Naive thymus-derived CD8-positive, alpha-beta T cell (primary cell): ENCODE data around the gene PM20D2. TPM values are rescaled to one million over a fixed set of nuclear protein-coding genes. Genes with fewer than 3 reads are reported as not detected.

Experiments
- ATAC-seq, 2 donors: fragments of 150-1000 bp; cut with Tn5 transposase in 1 of 2; sonication (Bioruptor Pico), chemical (Tn5 transposase) in 1 of 2; 1 replicate in 1 of 2; 2 replicates in 1 of 2; pipeline ENCODE4 v1.10.0; 2021; ENCODE audit warnings: mild to moderate bottlenecking in 2 of 2, moderate library complexity in 2 of 2
- POLR2A ChIA-PET: fragments of 350-600 bp; sonication (Branson Sonifier 250); formaldehyde crosslinking; loops from one replicate; lab custom pipeline; 2021; ENCODE audit warnings: antibody characterized with exemption; lab: Charles Lee
- DNase-seq, 10 donors: peaks; one replicate each; pipeline versions ENCODE4 v3.0.0 to v3.0.0-alpha.2; 2020 to 2022
- H3K27ac Mint-ChIP-seq, 10 donors: one replicate each; pipeline ENCODE4 v1.8.0; 2020 to 2022; ENCODE audit warnings: mild to moderate bottlenecking in 10 of 10, mixed read lengths in 10 of 10, moderate library complexity in 4 of 10, inconsistent platforms in 1 of 10
- H3K27me3 Mint-ChIP-seq, 5 donors: one replicate each; pipeline ENCODE4 v1.8.0; 2021 to 2022; ENCODE audit warnings: mixed read lengths in 5 of 5
- H3K36me3 Mint-ChIP-seq, 3 donors: one replicate each; pipeline ENCODE4 v1.8.0; 2020 to 2022; ENCODE audit warnings: mixed read lengths in 3 of 3, mild to moderate bottlenecking in 2 of 3, inconsistent platforms in 1 of 3
- H3K4me1 Mint-ChIP-seq, 4 donors: one replicate each; pipeline ENCODE4 v1.8.0; 2021 to 2022; ENCODE audit warnings: mixed read lengths in 4 of 4
- H3K4me3 Mint-ChIP-seq, 10 donors: one replicate each; pipeline ENCODE4 v1.8.0; 2020 to 2022; ENCODE audit warnings: mild to moderate bottlenecking in 10 of 10, mixed read lengths in 10 of 10, moderate library complexity in 6 of 10, inconsistent platforms in 1 of 10
- H3K9me3 Mint-ChIP-seq, 9 donors: one replicate each; pipeline ENCODE4 v1.8.0; 2020 to 2022; ENCODE audit warnings: mixed read lengths in 9 of 9, mild to moderate bottlenecking in 3 of 9, inconsistent platforms in 1 of 9, moderate library complexity in 1 of 9
- polyA plus RNA-seq, 3 donors: library from polyadenylated mRNA; unstranded; fragments of 300-500 nt; fragmentation: Illumina TruSeq; gene quantifications; one replicate each; pipeline ENCODE4 v1.2.3, GENCODE V29; 2021
- total RNA-seq, 8 experiments: library from RNA in 2 of 8; stranded (reverse) in 2 of 8; gene quantifications; one replicate each; pipeline ENCODE4 v1.2.3 and lab custom pipeline; 2021 to 2026

Gene PM20D2
- total and polyA plus RNA-seq, 5 experiments from 2014 or later: 8.9 to 13.3 (median 11.9) TPM

- H3K9me3 Mint-ChIP-seq: peaks cover 0 to 14% (median 5%) of the 10 kb centered on the region in 9 donors
- no peak for ATAC-seq
- H3K36me3 Mint-ChIP-seq: peaks cover 0 to 6% (median 6%) of the 10 kb centered on the region in 3 donors
- H3K4me3 Mint-ChIP-seq: no peak overlapping the region
- no peaks in the 10 kb centered on the region for H3K4me1 Mint-ChIP-seq
- no peak overlapping the region for H3K27ac Mint-ChIP-seq
- POLR2A ChIA-PET: no interaction called here
- no peaks in the 10 kb centered on the region for H3K27me3 Mint-ChIP-seq
- no peak for DNase-seq
These were observed 14.3 kb upstream of the PM20D2 start for GRCh38 chr6:89131599-89131998.

- Mint-ChIP-seq H3K27me3 (no peaks in the 10 kb centered on the region), H3K4me1 (no peaks in the 10 kb centered on the region), H3K9me3 (peaks cover 0 to 12% (median 5%) of the 10 kb centered on the region in 9 donors), H3K36me3 (peaks cover 0 to 6% (median 6%) of the 10 kb centered on the region in 3 donors), H3K27ac (no peak overlapping the region), H3K4me3 (no peak overlapping the region)
- ATAC-seq (no peak), DNase-seq (no peak)
- POLR2A ChIA-PET: no interaction called here
These were observed 13.8 kb upstream of the PM20D2 start for GRCh38 chr6:89132057-89132456.

- Mint-ChIP-seq H3K27me3 (no peaks in the 10 kb centered on the region), H3K27ac (no peak overlapping the region), H3K36me3 (no peaks in the 10 kb centered on the region), H3K4me1 (no peaks in the 10 kb centered on the region), H3K4me3 (no peak overlapping the region), H3K9me3 (no peaks in the 10 kb centered on the region)
- POLR2A ChIA-PET: no interaction called here
- ATAC-seq (no peak), DNase-seq (no peak)
These were observed 11.9 kb upstream of the PM20D2 start for GRCh38 chr6:89133981-89134380.

- Mint-ChIP-seq H3K9me3 (no peaks in the 10 kb centered on the region), H3K27ac (no peak overlapping the region), H3K4me1 (no peaks in the 10 kb centered on the region), H3K36me3 (no peaks in the 10 kb centered on the region), H3K27me3 (no peaks in the 10 kb centered on the region), H3K4me3 (no peak overlapping the region)
- POLR2A ChIA-PET: no interaction called here
- no peak for DNase-seq
- ATAC-seq: no peak
These were observed 11.1 kb upstream of the PM20D2 start for GRCh38 chr6:89134723-89135122.

- H3K4me1 Mint-ChIP-seq: peaks cover 0 to 2% (median 0%) of the 10 kb centered on the region in 4 donors
- no peak overlapping the region for H3K27ac Mint-ChIP-seq
- no peaks in the 10 kb centered on the region for H3K36me3 Mint-ChIP-seq
- POLR2A ChIA-PET: interaction anchor here (0.7 kb wide), 1 partner anchor 345 kb away, joined by 3 read pairs; no protein-coding TSS in a partner anchor
- DNase-seq: no peak
- no peaks in the 10 kb centered on the region for H3K9me3 Mint-ChIP-seq
- ATAC-seq: no peak
- no peaks in the 10 kb centered on the region for H3K27me3 Mint-ChIP-seq
- no peak overlapping the region for H3K4me3 Mint-ChIP-seq
These were observed 7.7 kb upstream of the PM20D2 start for GRCh38 chr6:89138173-89138572.

- H3K9me3 Mint-ChIP-seq: no peaks in the 10 kb centered on the region
- no peaks in the 10 kb centered on the region for H3K36me3 Mint-ChIP-seq
- H3K4me1 Mint-ChIP-seq: peaks cover 0 to 4% (median 3%) of the 10 kb centered on the region in 4 donors
- no peaks in the 10 kb centered on the region for H3K27me3 Mint-ChIP-seq
- DNase-seq (no peak), ATAC-seq (no peak)
- POLR2A ChIA-PET: no interaction called here
- no peak overlapping the region for H3K27ac Mint-ChIP-seq
- no peak overlapping the region for H3K4me3 Mint-ChIP-seq
These were observed 6.1 kb upstream of the PM20D2 start for GRCh38 chr6:89139509-89140346.

- POLR2A ChIA-PET: no interaction called here
- H3K27me3 Mint-ChIP-seq: no peaks in the 10 kb centered on the region
- H3K4me1 Mint-ChIP-seq: peaks cover 0 to 11% (median 5%) of the 10 kb centered on the region in 4 donors
- DNase-seq (no peak), ATAC-seq (no peak)
- H3K9me3 Mint-ChIP-seq: no peaks in the 10 kb centered on the region
- H3K4me3 Mint-ChIP-seq: peak overlapping the region in 1 of 10 donors; percentile 20
- no peaks in the 10 kb centered on the region for H3K36me3 Mint-ChIP-seq
- no peak overlapping the region for H3K27ac Mint-ChIP-seq
These were observed 5.3 kb upstream of the PM20D2 start for GRCh38 chr6:89140347-89141156.

- POLR2A ChIA-PET: interaction anchor here (1.1 to 4.6 kb wide), 4 partner anchors 19 to 64 kb away, joined by 6 to 105 read pairs (median 10); partner anchors contain the start of gene PNRC1
- DNase-seq: no peak
These were observed 1.4 kb upstream of the PM20D2 start for GRCh38 chr6:89144354-89144906.

GRCh38 chr6:89145091-89145955 lies 532 bp upstream of the PM20D2 start:
- ATAC-seq (peak; percentile 60 to 77), DNase-seq (peak in 5 of 10 donors; percentile 1 to 63 (median 19))
- no peaks in the 10 kb centered on the region for H3K9me3 Mint-ChIP-seq
- H3K36me3 Mint-ChIP-seq: peaks cover 4 to 13% (median 5%) of the 10 kb centered on the region in 3 donors
- H3K27ac Mint-ChIP-seq: peak overlapping the region; percentile 94 to 99 (median 95)
- H3K27me3 Mint-ChIP-seq: no peaks in the 10 kb centered on the region
- H3K4me1 Mint-ChIP-seq: peaks cover 18 to 40% (median 28%) of the 10 kb centered on the region in 4 donors
- H3K4me3 Mint-ChIP-seq: peak overlapping the region; percentile 85 to 99 (median 96)
- POLR2A ChIA-PET: interaction anchor here (0.9 to 4.6 kb wide), 6 partner anchors 9 to 207 kb away, joined by 3 to 105 read pairs (median 6); partner anchors contain the start of genes PNRC1 and UBE2J1

More at GRCh38 chr6:89144354-89144906, 1.4 kb upstream of the PM20D2 start:
- peak overlapping the region in 3 of 10 donors; percentile 48 to 95 (median 64) for H3K27ac Mint-ChIP-seq
- H3K27me3 Mint-ChIP-seq: no peaks in the 10 kb centered on the region
- H3K36me3 Mint-ChIP-seq: peaks cover under 1 to 6% (median 2%) of the 10 kb centered on the region in 3 donors
- no peaks in the 10 kb centered on the region for H3K9me3 Mint-ChIP-seq
- no peak for ATAC-seq
- H3K4me1 Mint-ChIP-seq: peaks cover 17 to 36% (median 25%) of the 10 kb centered on the region in 4 donors
- peak overlapping the region in 7 of 10 donors; percentile 3 to 69 (median 42) for H3K4me3 Mint-ChIP-seq

- DNase-seq: peak in 5 of 10 donors; percentile 1 to 31 (median 8)
- POLR2A ChIA-PET: interaction anchor here (0.6 to 4.6 kb wide), 8 partner anchors 21 to 209 kb away, joined by 3 to 105 read pairs (median 4); partner anchors contain the start of genes PNRC1 and RNGTT
- Mint-ChIP-seq H3K27me3 (no peaks in the 10 kb centered on the region), H3K4me3 (peak overlapping the region; percentile 77 to 99 (median 88)), H3K27ac (peak overlapping the region; percentile 39 to 91 (median 81)), H3K4me1 (peaks cover 17 to 40% (median 29%) of the 10 kb centered on the region in 4 donors), H3K36me3 (peaks cover 5 to 18% (median 8%) of the 10 kb centered on the region in 3 donors), H3K9me3 (no peaks in the 10 kb centered on the region)
- peak; percentile 45 to 54 for ATAC-seq
These were observed 1.2 kb downstream of the PM20D2 start for GRCh38 chr6:89146718-89147700.
